K562 (cell line): ENCODE results near the gene COX6B2. TPM values are rescaled to one million over a fixed set of nuclear protein-coding genes. Genes with fewer than 3 reads are reported as not detected.

ENCODE experiments used
- CBFA2T3 ChIP-seq: fragments of 450-650 bp; IDR thresholded peaks from 2 replicates; pipeline ENCODE4 v1.6.1; 2017
- HINFP ChIP-seq: fragments of 450-650 bp; conservative IDR thresholded peaks from 2 replicates; pipeline ENCODE4 v1.6.1; 2016; ENCODE audit warnings: missing genetic modification characterization, low read depth, mild to moderate bottlenecking, control low read depth, missing compliant biosample characterization
- HMG20A ChIP-seq: fragments of 450-650 bp; formaldehyde crosslinking; conservative IDR thresholded peaks from 2 replicates; pipeline ENCODE4 v1.4.0; 2020; ENCODE audit warnings: mild to moderate bottlenecking, mixed read lengths
- KDM4B ChIP-seq, 2 experiments: fragments of 450-650 bp in 1 of 2; sonication (generic) in 1 of 2; IDR thresholded peaks; 2 replicates each; pipeline ENCODE4 v1.6.1; 2016 to 2017; ENCODE audit warnings: borderline replicate concordance in 2 of 2, antibody characterized with exemption in 1 of 2, low read depth in 1 of 2, mild to moderate bottlenecking in 1 of 2
- MBD2 ChIP-seq: sonication (generic); IDR thresholded peaks from 2 replicates; pipeline ENCODE4 v1.6.1; 2016; ENCODE audit warnings: low read depth, borderline replicate concordance
- RAD51 ChIP-seq: fragments of 450-650 bp; IDR thresholded peaks from 2 replicates; pipeline ENCODE4 v1.7.1; 2016; ENCODE audit warnings: low read depth, mild to moderate bottlenecking, borderline replicate concordance
- SP1 ChIP-seq: sonication (generic); formaldehyde crosslinking; IDR thresholded peaks from 2 replicates; pipeline ENCODE4 v1.8.1; 2022; ENCODE audit warnings: mild to moderate bottlenecking, missing genetic modification reagents
- THRA ChIP-seq: fragments of 450-650 bp; IDR thresholded peaks from 2 replicates; pipeline ENCODE4 v1.6.1; 2017; ENCODE audit warnings: mild to moderate bottlenecking, moderate library complexity
- TOE1 ChIP-seq, 2 experiments: fragments of 450-650 bp in 1 of 2; sonication (generic) in 1 of 2; formaldehyde crosslinking in 1 of 2; IDR thresholded peaks; 2 replicates each; pipeline versions ENCODE4 v1.7.1 to v1.8.0; 2016 to 2022; ENCODE audit warnings: borderline replicate concordance in 2 of 2, mild to moderate bottlenecking in 2 of 2, antibody characterized with exemption in 1 of 2, inconsistent platforms in 1 of 2, low read depth in 1 of 2, missing genetic modification reagents in 1 of 2, moderate library complexity in 1 of 2
- ZBTB9 ChIP-seq: fragments of 450-650 bp; formaldehyde crosslinking; IDR thresholded peaks from 2 replicates; pipeline ENCODE4 v1.4.0; 2020; ENCODE audit warnings: mild to moderate bottlenecking, moderate library complexity
- ZNF280A ChIP-seq: fragments of 450-650 bp; IDR thresholded peaks from 2 replicates; pipeline ENCODE4 v1.6.1; 2018; ENCODE audit warnings: mild to moderate bottlenecking, low read depth; ENCODE audit not compliant: partially characterized antibody
- ZNF449 ChIP-seq: fragments of 250-450 bp; sonication (Bioruptor Pico); IDR thresholded peaks from 2 replicates; pipeline ENCODE4 v1.8.0; 2022; ENCODE audit warnings: moderate library complexity, mild to moderate bottlenecking, inconsistent platforms
- ZNF518B ChIP-seq: fragments of 250-450 bp; sonication (Bioruptor Pico); IDR thresholded peaks from 2 replicates; pipeline ENCODE4 v1.5.0; 2021; ENCODE audit warnings: mild to moderate bottlenecking, moderate library complexity
- ZNF696 ChIP-seq: fragments of 250-450 bp; sonication (Bioruptor Pico); conservative IDR thresholded peaks from 2 replicates; pipeline ENCODE4 v1.4.0; 2020; ENCODE audit warnings: mild to moderate bottlenecking, moderate library complexity
- polyA plus RNA-seq, 8 experiments: library from polyadenylated mRNA; depleted of rRNA in 4 of 8; stranded (reverse) in 5 of 8; unstranded in 3 of 8; fragments of >200 nt; fragmentation: Nextera tagmentation in 2 of 8; fragmentation: Illumina TruSeq in 1 of 8; extraction: Ambion mirVana in 2 of 8; extraction: Trizol in 1 of 8; gene quantifications; 2 replicates each; pipeline versions ENCODE4 v1.2.1 to v1.2.3, GENCODE V29; 2011 to 2014; ENCODE audit warnings: inconsistent platforms in 1 of 8, missing spikeins in 1 of 8
- total RNA-seq, 7 experiments: library from RNA; depleted of rRNA in 6 of 7; stranded (reverse); fragments of >200 nt in 6 of 7; fragmentation: Illumina TruSeq in 2 of 7; extraction: Trizol in 2 of 7; gene quantifications; 2 replicates each; pipeline versions ENCODE4 v1.2.1 to v1.2.3, GENCODE V29; 2011 to 2021; ENCODE audit warnings: low replicate concordance in 1 of 7

The COX6B2 gene
- total and polyA plus RNA-seq, 9 of the 15 experiments (the other 6 are each of a cell fraction or from before 2014, with no cell fraction given), result 0.40 to 2.5 (median 0.83) TPM

- no peak for TF ChIP-seq ZNF280A
- TF ChIP-seq TOE1 (IDR thresholded peaks at IDR 0.05; ENCODE audit: borderline replicate concordance), result no peak
- peak; percentile 82; the same call in 1 of the 2 replicates for TF ChIP-seq TOE1 (CRISPR knock-in tag; IDR thresholded peaks at IDR 0.05; ENCODE audit: borderline replicate concordance, low read depth)
- TF ChIP-seq ZNF449, result no peak
- no peak for TF ChIP-seq THRA
- TF ChIP-seq HINFP, result no peak
- TF ChIP-seq RAD51, result no peak
- no peak for TF ChIP-seq CBFA2T3
- peak; percentile 86 for TF ChIP-seq MBD2
- no peak for TF ChIP-seq ZNF696 (CRISPR knock-in tag)
- peak; percentile 87; the same call in 1 of the 2 replicates for TF ChIP-seq SP1
- TF ChIP-seq ZBTB9 (CRISPR knock-in tag), result peak; percentile 52; the same call in 1 of the 2 replicates
- peak in 1 of 2 experiments; percentile 88; a peak in 2 of 4 replicates for TF ChIP-seq KDM4B (IDR thresholded peaks at IDR 0.05; ENCODE audit: borderline replicate concordance in 2 of 2, low read depth in 1 of 2)
- no peak for TF ChIP-seq HMG20A (CRISPR knock-in tag)
- no peak for TF ChIP-seq ZNF518B (CRISPR knock-in tag)
Observed at GRCh38 chr19:55385724-55386492, 31.4 kb upstream of the COX6B2 start, which contains the start of gene RPL28 (continued).
